HG03378 (cell line): Measurements from ENCODE around the gene NEK1.
A peak's percentile ranks its signal among the peaks of the same experiment; 100 is the strongest.
"Not testable (repeated sequence)": the region's sequence is repeated elsewhere in the genome, so short reads cannot be mapped to it uniquely, and the experiment has no call there.

Experiments used
- ATAC-seq: cut with Tn5 transposase; IDR thresholded peaks from one replicate; pipeline ENCODE4 v1.9.1; 2021; ENCODE audit warnings: mild to moderate bottlenecking, moderate library complexity; ENCODE audit not compliant: unreplicated experiment

The NEK1 gene

GRCh38 chr4:169628579-169628978 lies 16.2 kb upstream of the NEK1 start:
- ATAC-seq = no peak

GRCh38 chr4:169627307-169627706 lies 14.9 kb upstream of the NEK1 start:
- peak; percentile 78 for ATAC-seq

- ATAC-seq = peak; percentile 35
Measured at GRCh38 chr4:169626331-169627282, 14.2 kb upstream of the NEK1 start.

GRCh38 chr4:169625886-169626285 lies 13.5 kb upstream of the NEK1 start:
- no peak for ATAC-seq

- ATAC-seq = not testable (repeated sequence)
Measured at GRCh38 chr4:169624012-169624411, 11.6 kb upstream of the NEK1 start.

- no peak for ATAC-seq
Measured at GRCh38 chr4:169622566-169622965, 10.2 kb upstream of the NEK1 start.

GRCh38 chr4:169621731-169622492 lies 9.5 kb upstream of the NEK1 start:
- ATAC-seq = peak; percentile 23

GRCh38 chr4:169620880-169621248 lies 8.5 kb upstream of the NEK1 start:
- no peak for ATAC-seq

GRCh38 chr4:169619958-169620879 lies 7.8 kb upstream of the NEK1 start, which contains the start of gene CLCN3:
Gene CLCN3, plus strand, starts transcription at chr4:169620578. Its CDS starts 15,351 bp downstream, at chr4:169635929.
- peak; percentile 81 for ATAC-seq

- peak; percentile 48 for ATAC-seq
Measured at GRCh38 chr4:169619518-169619957, 7.2 kb upstream of the NEK1 start.

GRCh38 chr4:169618986-169619385 lies 6.6 kb upstream of the NEK1 start:
- no peak for ATAC-seq

GRCh38 chr4:169618286-169618685 lies 5.9 kb upstream of the NEK1 start:
- ATAC-seq = no peak

- no peak for ATAC-seq
Measured at GRCh38 chr4:169617306-169617705, 4.9 kb upstream of the NEK1 start.

GRCh38 chr4:169616846-169617245 lies 4.5 kb upstream of the NEK1 start:
- ATAC-seq = no peak

GRCh38 chr4:169615467-169616106 lies 3.2 kb upstream of the NEK1 start:
- ATAC-seq = no peak

GRCh38 chr4:169612871-169613859 lies 782 bp upstream of the NEK1 start:
- ATAC-seq = peak; percentile 55

GRCh38 chr4:169611157-169611556 lies 1.2 kb downstream of the NEK1 start:
- ATAC-seq = no peak

- no peak for ATAC-seq
Measured at GRCh38 chr4:169604903-169605331, 7.5 kb downstream of the NEK1 start.
